Measurements from ENCODE around the gene MST1.

DNA sequence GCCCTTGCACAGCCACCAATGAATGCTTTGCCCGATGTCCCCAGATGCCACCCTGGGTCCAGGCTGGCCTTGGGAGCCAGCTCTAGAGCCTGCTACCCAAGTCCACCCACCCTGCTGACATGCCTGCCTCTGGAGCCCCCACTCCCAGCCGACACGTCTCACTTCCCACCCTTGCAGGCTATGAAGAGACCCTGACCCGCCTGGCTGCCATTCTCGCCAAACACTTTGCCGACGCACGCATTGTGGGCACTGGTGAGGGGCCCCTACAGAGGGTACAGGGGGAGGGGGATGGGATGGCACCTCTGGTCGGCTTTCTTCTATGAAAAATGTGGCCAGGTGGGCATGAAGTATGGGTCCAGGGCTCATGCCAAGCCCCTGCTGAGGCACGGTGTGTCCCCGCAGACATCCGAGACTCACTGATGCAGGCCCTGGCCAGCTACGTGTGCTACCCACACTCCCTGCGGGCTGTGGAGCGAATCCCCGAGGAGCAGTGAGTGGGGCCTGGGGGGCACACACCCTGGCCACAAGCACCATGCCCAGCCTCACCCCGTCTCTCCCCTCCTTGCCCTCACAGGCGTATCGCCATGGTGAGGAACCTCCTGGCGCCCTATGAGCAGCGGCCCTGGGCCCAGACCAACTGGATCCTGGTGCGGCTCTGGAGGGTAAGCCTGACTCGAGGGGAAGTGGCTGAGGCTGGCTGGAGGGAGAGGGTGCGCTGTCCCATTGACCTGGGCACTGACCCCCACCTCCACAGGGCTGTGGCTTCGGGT, 24.2 kb upstream of the MST1 start:
- TF ChIP-seq, protein P1, sequence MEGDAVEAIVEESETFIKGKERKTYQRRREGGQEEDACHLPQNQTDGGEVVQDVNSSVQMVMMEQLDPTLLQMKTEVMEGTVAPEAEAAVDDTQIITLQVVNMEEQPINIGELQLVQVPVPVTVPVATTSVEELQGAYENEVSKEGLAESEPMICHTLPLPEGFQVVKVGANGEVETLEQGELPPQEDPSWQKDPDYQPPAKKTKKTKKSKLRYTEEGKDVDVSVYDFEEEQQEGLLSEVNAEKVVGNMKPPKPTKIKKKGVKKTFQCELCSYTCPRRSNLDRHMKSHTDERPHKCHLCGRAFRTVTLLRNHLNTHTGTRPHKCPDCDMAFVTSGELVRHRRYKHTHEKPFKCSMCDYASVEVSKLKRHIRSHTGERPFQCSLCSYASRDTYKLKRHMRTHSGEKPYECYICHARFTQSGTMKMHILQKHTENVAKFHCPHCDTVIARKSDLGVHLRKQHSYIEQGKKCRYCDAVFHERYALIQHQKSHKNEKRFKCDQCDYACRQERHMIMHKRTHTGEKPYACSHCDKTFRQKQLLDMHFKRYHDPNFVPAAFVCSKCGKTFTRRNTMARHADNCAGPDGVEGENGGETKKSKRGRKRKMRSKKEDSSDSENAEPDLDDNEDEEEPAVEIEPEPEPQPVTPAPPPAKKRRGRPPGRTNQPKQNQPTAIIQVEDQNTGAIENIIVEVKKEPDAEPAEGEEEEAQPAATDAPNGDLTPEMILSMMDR (IDR thresholded peaks at IDR 0.05), result no peak
- TF ChIP-seq EP300 (IDR thresholded peaks at IDR 0.05) (no peak), POLR2A (IDR thresholded peaks at IDR 0.05) (no peak)

Measured in suprapubic skin (tissue), 3 donors.